ENCODE measurements around the gene MPST.
"Not testable (repeated sequence)": the region's sequence is repeated elsewhere in the genome, so short reads cannot be mapped to it uniquely, and the experiment has no call there.

MPST gene

DNA sequence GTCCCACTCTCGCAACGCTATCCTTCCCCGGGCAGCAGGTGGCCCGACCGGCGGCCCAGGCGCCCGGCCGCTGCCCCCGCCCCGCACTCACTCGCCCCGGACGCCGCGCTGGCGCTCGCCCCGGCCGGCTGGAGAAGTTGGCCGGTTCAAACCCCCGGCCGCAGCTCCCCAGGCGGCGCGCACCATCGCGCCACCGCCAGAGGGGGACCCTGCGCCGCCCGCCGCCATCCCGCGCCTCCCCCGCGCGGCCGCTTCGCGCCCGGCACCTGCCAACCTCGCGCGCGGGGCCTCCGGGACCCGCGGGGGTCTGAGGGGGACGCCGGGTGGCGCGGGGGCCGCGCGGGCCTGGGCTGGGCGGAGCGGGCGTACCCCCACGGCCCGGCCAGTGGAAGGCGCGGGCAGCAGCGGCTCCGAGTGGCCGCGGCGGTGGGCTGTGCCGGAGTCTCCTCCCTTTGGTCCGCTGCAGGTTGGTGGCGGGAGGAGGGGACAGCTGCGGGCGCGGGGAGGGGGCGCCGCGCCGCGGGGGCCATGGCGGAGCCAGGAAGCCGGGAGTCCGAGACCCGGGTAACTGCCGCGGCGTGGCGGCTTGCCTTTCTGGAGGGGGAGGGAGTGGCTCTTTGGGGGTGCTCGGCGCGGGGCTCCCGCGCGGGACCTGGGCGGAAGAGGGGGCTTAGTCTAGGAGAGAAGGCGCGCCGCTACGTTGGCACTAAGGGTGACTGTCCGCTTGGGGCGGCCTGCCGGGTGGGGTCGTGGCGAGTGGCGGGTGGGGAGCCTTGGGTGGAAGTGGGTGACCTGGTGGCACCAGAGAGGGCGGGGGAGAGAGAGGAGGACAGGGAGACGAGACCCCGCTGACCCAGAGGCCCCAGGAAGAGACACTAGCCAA, at the start of gene MPST, which contains the start of gene TST:
Gene MPST, plus strand, starts transcription at position 434 of the 883 bp plus-strand sequence. Its CDS starts 95 bp downstream, at position 529.
Gene TST, minus strand, starts transcription at position 139 of the 883 bp plus-strand sequence. CDS start 715 bp downstream, outside the sequence.
- no peak for DNase-seq (ENCODE audit: low read depth in 2 of 2)

GRCh38 chr22:36971341-36972125, 48.0 kb upstream of the MPST start:
- no peak for DNase-seq (ENCODE audit: low read depth in 2 of 2)

GRCh38 chr22:36976606-36977005, 42.9 kb upstream of the MPST start:
- DNase-seq (ENCODE audit: low read depth in 2 of 2) = no peak

DNA sequence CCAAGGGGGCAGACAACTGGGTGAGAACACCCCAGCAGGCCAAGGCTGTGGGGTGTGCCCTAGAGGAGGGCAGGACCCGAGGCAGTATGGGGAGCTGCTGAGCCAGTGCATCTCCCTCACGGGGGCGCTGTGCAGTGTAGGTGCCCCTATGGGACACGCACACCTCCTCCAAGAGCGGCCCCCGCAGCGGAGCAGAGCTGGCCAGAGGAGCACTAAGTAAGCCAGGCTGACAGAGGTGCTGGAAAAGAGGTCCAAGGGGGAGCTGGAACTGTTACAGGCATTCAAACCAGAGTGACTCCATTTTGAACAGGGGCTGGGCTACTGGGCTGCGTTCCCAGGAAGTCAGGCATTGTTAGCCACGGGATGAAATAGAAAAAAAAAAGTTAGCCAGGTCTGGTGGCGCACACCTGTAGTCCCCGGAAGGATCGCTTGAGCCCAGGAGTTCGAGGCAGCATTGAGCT, 42.1 kb upstream of the MPST start:
- DNase-seq (ENCODE audit: low read depth in 2 of 2) = no peak

DNA sequence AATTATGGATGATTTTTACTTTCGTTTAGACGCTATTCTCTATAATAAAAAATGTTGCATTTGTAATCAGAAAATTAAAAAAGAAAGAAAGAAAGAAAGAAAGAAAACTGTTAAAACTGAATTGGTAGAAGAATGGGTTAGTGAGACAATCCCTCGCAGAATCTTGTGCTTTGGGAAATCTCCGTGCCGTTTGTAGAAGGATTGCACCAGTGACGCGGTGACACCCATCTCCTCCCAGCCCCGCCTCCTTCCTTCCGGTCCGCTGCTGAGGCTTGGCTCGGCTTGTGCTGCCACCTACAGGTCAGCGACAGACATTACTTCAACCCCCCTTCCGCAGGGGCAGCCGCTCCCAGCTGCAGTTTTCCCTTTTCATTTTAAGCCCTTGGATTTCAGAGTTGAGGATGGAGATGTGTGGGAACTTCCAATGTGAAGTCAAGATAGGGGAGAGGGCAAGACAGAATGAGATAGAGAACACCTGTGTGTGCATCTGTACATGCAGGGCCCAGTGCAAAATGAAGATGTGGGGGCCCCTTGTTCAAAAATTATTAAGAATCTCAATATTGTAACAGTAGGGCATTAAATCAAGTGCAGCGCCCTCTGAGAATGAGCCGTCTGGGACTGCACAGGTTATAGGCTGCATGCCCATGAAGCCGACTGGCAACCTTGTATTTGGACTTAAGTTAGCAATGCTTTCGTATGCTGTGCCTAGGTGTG, 41.4 kb upstream of the MPST start:
- peak; percentile 61 to 63 for DNase-seq (ENCODE audit: low read depth in 2 of 2)

- no peak for DNase-seq (ENCODE audit: low read depth in 2 of 2)
Observed at GRCh38 chr22:36979016-36979910, 40.3 kb upstream of the MPST start.

GRCh38 chr22:36981247-36981775, 38.2 kb upstream of the MPST start:
- no peak for DNase-seq (ENCODE audit: low read depth in 2 of 2)

GRCh38 chr22:36982136-36982535, 37.4 kb upstream of the MPST start:
- no peak for DNase-seq (ENCODE audit: low read depth in 2 of 2)

GRCh38 chr22:36985211-36985889, 34.2 kb upstream of the MPST start:
- DNase-seq (ENCODE audit: low read depth in 2 of 2) = no peak

- no peak for DNase-seq (ENCODE audit: low read depth in 2 of 2)
Observed at GRCh38 chr22:36986242-36986821, 33.2 kb upstream of the MPST start.

DNA sequence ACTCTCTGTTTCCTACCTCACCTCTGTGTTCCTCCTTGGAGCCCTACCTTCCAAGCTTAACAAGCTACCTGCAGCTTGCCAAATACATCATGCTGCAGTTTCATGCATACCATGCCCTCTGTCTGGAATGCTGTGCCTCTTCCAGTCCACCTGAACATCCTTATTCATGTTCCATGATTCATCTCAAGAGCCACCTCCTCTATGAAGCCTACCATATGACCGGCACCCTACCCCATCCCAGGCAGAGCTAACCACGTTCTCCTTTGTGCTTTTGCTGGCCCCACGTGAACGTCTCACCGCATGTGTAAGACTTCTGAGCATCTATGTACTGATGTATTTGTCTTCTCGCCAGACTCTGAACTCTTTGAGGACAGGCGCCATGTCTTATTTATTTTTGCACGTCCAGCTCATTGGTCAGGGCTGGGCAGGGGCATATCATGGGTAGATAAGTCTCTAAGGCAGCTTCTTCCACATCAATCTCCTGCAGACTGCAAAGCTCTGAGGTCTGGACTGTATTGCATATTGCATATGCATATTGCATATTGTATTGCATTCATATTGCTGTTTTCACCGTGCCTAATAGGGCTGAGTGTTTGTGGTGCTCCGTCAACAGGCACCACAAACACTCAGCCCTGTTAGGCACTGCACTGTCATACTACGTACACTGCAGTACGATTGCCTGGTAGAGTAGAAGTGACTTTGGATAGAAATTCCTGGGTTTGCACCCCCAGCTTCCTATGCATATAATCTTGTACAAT, 31.3 kb upstream of the MPST start:
- no peak for DNase-seq (ENCODE audit: low read depth in 2 of 2)

DNA sequence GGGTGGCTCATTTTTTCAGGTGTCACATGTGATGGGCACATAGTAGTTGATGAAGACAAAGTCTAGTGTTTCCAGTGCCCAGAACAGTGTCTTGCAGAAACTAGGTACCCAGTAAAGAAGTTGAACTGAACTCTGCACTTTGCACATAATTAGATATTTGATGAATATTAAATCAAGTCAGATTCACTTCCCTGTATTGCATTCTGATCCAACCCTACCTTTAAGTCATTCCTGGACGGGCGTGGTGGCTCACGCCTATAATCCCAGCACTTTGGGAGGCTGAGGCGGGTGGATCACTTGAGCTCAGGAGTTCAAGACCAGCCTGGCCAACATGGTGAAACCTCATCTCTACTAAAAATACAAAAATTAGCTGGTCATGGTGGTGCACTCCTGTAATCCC, 30.5 kb upstream of the MPST start:
- DNase-seq (ENCODE audit: low read depth in 2 of 2) = not testable (repeated sequence)

- DNase-seq (ENCODE audit: low read depth in 2 of 2) = no peak
Observed at GRCh38 chr22:36990457-36990856, 29.1 kb upstream of the MPST start.

GRCh38 chr22:36991206-36991605, 28.3 kb upstream of the MPST start:
- DNase-seq (ENCODE audit: low read depth in 2 of 2) = no peak

DNA sequence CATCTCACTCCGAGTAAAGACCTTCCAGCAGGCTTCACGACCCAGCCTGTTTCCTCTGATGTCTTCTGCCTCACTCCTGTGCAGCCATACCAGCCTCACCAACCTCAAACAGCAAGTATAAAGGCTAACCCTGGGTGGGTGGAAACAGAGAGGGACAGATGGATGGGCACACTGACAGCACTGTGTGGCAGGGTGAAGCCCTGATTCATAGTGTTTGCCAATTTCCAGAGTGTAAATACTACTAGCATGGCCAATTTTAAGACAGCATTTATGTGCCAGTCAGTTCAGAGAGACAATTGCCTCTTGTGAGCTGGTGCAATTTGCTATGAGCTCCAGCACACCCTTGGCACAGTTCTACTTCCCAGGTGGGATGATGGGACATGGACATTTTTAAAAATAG, 21.8 kb upstream of the MPST start:
- no peak for DNase-seq (ENCODE audit: low read depth in 2 of 2)

DNA sequence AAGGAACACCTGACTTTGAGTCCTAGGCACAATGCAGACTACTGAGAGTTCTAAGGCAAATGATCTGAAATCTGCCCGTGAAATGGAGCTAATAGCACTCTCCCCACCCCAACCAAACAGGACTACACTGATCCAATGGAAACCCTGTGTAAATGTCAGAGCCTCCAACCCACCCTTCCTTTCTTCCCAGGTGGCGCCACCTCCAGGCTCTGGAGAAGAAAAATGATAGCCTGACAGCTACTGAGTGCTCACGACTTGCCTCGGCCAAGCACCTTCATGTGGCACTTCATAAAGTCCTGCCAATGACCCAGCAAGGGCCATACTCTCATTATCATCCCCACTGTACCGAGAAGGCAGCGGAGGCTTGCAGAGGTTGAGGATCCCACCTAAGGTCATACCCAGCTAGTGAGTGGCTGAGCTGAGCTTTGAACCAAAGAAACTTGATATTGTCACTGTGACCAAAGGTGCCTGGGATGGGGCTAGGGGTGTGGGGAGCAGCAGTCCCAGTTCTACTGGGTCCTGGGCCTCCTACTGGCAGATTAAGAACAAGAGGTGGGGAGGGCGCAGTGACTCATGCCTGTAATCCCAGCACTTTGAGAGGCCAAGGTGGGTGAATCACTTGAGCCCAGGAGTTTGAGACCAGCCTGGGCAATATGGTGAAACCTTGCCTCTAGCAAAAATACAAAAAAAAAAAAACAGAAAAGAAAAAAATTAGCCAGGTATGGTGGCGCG, 20.8 kb upstream of the MPST start:
- DNase-seq (ENCODE audit: low read depth in 2 of 2) = no peak

- no peak for DNase-seq (ENCODE audit: low read depth in 2 of 2)
Observed at GRCh38 chr22:36999463-36999862, 20.1 kb upstream of the MPST start.
